ENCODE data around the gene POLA1.

The POLA1 gene

GRCh38 chrX:24732766-24733500 is 39.2 kb downstream of the POLA1 start:
- TF ChIP-seq RAD21 (IDR thresholded peaks at IDR 0.05; ENCODE audit: low read depth) (no peak), MAX (IDR thresholded peaks at IDR 0.05) (no peak)

GRCh38 chrX:24741330-24741729 is 47.6 kb downstream of the POLA1 start:
- TF ChIP-seq TAF1 (IDR thresholded peaks at IDR 0.05; ENCODE audit: low read depth) = no peak
- no peak for TF ChIP-seq REST (IDR thresholded peaks at IDR 0.05; ENCODE audit: low read depth)
- TF ChIP-seq CEBPB (IDR thresholded peaks at IDR 0.05) = no peak
- no peak for TF ChIP-seq TCF12 (IDR thresholded peaks at IDR 0.05; ENCODE audit: low read depth)
- no peak for TF ChIP-seq RAD21 (IDR thresholded peaks at IDR 0.05; ENCODE audit: low read depth)
- no peak for TF ChIP-seq NFIC (IDR thresholded peaks at IDR 0.05)
- TF ChIP-seq USF1 (IDR thresholded peaks at IDR 0.05) = no peak
- no peak for TF ChIP-seq EP300 (IDR thresholded peaks at IDR 0.05; ENCODE audit: borderline replicate concordance)
- no peak for TF ChIP-seq FOXM1 (IDR thresholded peaks at IDR 0.05; ENCODE audit: borderline replicate concordance, low read depth)

- TF ChIP-seq YY1 (IDR thresholded peaks at IDR 0.05; ENCODE audit: low read depth) = no peak
- TF ChIP-seq TCF12 (IDR thresholded peaks at IDR 0.05; ENCODE audit: low read depth) = no peak
- TF ChIP-seq USF1 (IDR thresholded peaks at IDR 0.05) = no peak
- no peak for TF ChIP-seq TEAD4 (IDR thresholded peaks at IDR 0.05)
- TF ChIP-seq EGR1 (IDR thresholded peaks at IDR 0.05) = no peak
- TF ChIP-seq REST (IDR thresholded peaks at IDR 0.05; ENCODE audit: low read depth) = no peak
- no peak for TF ChIP-seq MAX (IDR thresholded peaks at IDR 0.05)
- no peak for TF ChIP-seq RAD21 (IDR thresholded peaks at IDR 0.05; ENCODE audit: low read depth)
- no peak for TF ChIP-seq NFIC (IDR thresholded peaks at IDR 0.05)
- TF ChIP-seq FOXM1 (IDR thresholded peaks at IDR 0.05; ENCODE audit: borderline replicate concordance, low read depth) = no peak
- TF ChIP-seq CREB1 (IDR thresholded peaks at IDR 0.05; ENCODE audit: low read depth) = no peak
- TF ChIP-seq TAF1 (IDR thresholded peaks at IDR 0.05; ENCODE audit: low read depth) = no peak
- TF ChIP-seq ZBTB7A (IDR thresholded peaks at IDR 0.05; ENCODE audit: low read depth) = no peak
- no peak for TF ChIP-seq EP300 (IDR thresholded peaks at IDR 0.05; ENCODE audit: borderline replicate concordance)
- TF ChIP-seq CEBPB (IDR thresholded peaks at IDR 0.05) = no peak
These were observed 54.5 kb downstream of the POLA1 start for GRCh38 chrX:24748196-24748595.

- TF ChIP-seq EP300 (IDR thresholded peaks at IDR 0.05; ENCODE audit: borderline replicate concordance) (no peak), NFIC (IDR thresholded peaks at IDR 0.05) (no peak), USF1 (IDR thresholded peaks at IDR 0.05) (no peak), REST (IDR thresholded peaks at IDR 0.05; ENCODE audit: low read depth) (no peak), FOXM1 (IDR thresholded peaks at IDR 0.05; ENCODE audit: borderline replicate concordance, low read depth) (no peak), TEAD4 (IDR thresholded peaks at IDR 0.05) (no peak), MAX (IDR thresholded peaks at IDR 0.05) (no peak), ZBTB7A (IDR thresholded peaks at IDR 0.05; ENCODE audit: low read depth) (no peak), CREB1 (IDR thresholded peaks at IDR 0.05; ENCODE audit: low read depth) (no peak), TCF12 (IDR thresholded peaks at IDR 0.05; ENCODE audit: low read depth) (no peak), TAF1 (IDR thresholded peaks at IDR 0.05; ENCODE audit: low read depth) (no peak), CEBPB (IDR thresholded peaks at IDR 0.05) (no peak), EGR1 (IDR thresholded peaks at IDR 0.05) (no peak), YY1 (IDR thresholded peaks at IDR 0.05; ENCODE audit: low read depth) (no peak), RAD21 (IDR thresholded peaks at IDR 0.05; ENCODE audit: low read depth) (no peak)
These were observed 66.1 kb downstream of the POLA1 start for GRCh38 chrX:24759786-24760185.

All from Ishikawa (cell line).